Epithelial cell of proximal tubule (primary cell): Measurements from ENCODE around the gene PBX1. TPM values are rescaled to one million over a fixed set of nuclear protein-coding genes. Genes with fewer than 3 reads are reported as not detected.

Experiments used
- DNase-seq: peaks from one replicate; pipeline ENCODE4 v3.0.0-alpha.2; 2011; ENCODE audit warnings: low read depth
- H3K4me3 ChIP-seq: 2 replicates; pipeline ENCODE4 v1.5.1; 2011; ENCODE audit warnings: low read depth, mild to moderate bottlenecking, low read length
- total RNA-seq: library from RNA; depleted of rRNA; stranded (reverse); fragments of >200 nt; gene quantifications from 2 replicates; pipeline ENCODE4 v1.2.3, GENCODE V29; 2015
- TF ChIP-seq, protein P1 (sequence below): conservative IDR thresholded peaks from 2 replicates; pipeline ENCODE4 v1.5.1; 2012; ENCODE audit warnings: low read depth, mild to moderate bottlenecking, low read length

Gene PBX1
- total RNA-seq, 1 donor from 2014 or later, result 3.0 TPM

DNA sequence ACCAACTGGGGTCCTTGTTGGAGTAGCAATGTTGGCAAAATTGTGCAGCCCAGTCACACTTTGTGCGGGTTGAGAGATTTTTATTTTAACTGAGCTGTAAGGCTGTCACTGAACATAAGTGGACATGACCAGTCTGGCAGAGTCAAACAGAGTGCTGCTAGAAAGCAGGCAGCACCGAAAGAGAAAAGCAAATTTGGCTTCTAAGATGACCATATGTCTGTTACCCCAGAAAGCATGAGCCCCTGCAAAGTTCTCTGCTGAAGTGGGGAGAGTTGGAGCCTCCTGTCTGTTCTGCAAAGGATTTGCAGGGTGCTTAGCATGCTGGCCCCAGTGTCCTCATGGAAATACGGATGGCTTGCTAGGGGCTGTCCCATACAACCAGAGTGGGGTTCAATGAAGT, 220.4 kb downstream of the PBX1 start:
- no peak overlapping the region for H3K4me3 ChIP-seq
- TF ChIP-seq, protein P1, sequence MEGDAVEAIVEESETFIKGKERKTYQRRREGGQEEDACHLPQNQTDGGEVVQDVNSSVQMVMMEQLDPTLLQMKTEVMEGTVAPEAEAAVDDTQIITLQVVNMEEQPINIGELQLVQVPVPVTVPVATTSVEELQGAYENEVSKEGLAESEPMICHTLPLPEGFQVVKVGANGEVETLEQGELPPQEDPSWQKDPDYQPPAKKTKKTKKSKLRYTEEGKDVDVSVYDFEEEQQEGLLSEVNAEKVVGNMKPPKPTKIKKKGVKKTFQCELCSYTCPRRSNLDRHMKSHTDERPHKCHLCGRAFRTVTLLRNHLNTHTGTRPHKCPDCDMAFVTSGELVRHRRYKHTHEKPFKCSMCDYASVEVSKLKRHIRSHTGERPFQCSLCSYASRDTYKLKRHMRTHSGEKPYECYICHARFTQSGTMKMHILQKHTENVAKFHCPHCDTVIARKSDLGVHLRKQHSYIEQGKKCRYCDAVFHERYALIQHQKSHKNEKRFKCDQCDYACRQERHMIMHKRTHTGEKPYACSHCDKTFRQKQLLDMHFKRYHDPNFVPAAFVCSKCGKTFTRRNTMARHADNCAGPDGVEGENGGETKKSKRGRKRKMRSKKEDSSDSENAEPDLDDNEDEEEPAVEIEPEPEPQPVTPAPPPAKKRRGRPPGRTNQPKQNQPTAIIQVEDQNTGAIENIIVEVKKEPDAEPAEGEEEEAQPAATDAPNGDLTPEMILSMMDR, result no peak
- DNase-seq, result no peak

DNA sequence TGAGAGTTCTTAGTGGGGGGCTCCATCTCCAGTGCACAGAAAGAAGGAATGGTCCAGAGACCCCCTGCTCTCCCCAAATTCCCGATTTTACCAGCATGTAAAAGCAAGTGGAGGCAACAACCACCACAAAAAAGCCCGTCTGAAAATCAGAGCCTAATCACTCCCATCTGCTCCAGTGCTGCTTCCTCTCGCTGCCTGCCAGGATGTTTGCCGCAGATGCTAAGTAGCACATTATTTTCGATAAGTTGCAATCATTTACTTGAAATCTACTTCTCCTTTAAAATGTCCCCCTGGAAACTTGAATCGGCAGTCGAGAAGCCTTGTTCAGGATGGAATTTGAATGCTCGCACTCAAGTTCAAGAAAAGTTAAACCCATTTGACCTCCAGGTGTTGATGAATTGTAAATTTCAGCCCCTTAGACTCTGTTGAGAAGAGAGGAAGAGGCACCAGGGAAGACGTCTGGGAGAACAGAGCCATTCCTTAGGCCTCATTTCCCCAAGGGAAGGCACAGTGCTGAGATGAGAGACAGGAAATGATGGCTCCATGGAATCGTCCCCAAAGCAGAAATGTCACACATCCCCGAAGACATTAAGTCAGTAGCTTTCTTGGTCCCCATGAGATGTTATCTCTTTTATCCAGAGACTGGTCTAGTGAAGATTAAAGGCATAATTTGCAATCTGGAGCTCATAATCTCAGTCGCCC, 221.3 kb downstream of the PBX1 start:
- TF ChIP-seq, protein P1, result no peak
- no peak for DNase-seq

DNA sequence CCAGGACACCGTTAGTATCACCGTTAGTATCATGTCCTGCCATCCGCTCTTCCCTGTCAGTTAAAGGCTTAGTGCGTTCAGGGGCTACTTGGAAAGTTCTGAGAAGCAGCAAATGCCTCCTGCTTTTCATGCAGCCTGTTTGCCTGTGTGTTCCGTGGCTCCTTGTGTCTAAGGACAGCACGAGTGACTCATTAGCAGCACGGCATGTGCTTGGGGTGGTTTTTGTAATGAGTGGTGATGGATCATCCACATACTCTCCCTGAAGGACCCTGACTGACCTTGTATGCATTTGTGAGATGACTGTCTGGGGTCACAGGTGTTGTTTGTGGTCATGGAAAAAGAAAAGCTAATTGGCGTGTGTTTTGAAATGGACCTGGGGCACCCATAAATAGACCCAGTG, 221.9 kb downstream of the PBX1 start:
- TF ChIP-seq, protein P1, result no peak
- no peak for DNase-seq
- no peak overlapping the region for H3K4me3 ChIP-seq

More for the DNA sequence above, 221.3 kb downstream of the PBX1 start:
- H3K4me3 ChIP-seq, result no peak overlapping the region

DNA sequence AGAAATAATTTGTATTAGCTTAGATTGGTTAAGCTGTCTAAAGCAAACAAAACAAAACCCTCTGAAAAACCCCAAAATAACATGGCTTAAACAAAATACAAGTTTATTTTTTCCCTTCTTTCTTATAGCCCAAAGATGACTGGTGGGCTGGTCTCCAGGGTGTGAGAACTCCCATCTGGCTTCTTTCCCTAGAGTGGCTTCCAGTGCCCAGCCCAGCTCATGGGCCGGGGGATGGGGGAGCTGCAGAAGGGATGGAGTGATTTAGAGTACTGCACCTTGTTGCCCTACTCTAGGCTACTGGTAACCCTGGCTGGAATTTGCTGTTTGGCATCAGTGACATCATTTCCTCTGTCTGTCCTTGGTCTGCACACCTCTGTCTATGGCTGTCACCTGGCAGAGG, 223.0 kb downstream of the PBX1 start:
- TF ChIP-seq, protein P1, result no peak
- DNase-seq, result no peak
- no peak overlapping the region for H3K4me3 ChIP-seq

DNA sequence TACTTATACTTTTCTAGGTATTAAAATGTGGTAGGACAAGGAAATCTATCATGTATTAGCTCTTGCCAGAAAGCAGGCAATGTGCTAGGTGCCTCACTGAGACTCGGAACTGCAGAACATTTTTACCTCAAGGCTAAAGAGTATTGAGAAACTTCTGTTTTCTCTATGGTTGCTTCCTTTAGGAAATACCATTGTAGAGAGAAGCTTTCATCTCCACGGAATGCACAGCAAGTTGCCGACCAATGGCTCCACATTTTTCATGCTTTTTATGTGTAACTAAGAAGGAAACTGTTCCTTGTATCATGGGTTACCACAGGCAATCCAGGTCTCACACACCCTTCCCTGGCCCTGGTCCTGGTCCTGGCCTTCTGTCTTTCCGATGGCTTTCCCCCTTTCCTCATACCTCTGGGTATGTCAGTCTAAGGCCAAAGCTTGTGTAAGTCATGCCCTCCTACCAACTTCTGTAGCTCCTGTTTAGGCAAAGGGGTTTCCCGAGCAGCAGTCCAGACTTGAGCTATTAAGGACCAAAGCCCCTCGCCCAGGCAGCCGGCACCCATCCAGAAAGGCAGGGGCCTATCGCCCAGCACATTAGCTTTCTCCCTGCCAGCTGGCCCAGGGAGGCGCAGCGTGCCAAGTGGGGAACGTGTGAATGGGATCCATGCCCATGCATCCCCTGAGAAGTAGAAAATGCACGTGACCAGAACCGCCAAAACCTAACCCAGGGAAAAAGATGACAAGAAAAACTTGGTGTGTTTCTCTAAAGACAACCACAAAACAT, 225.0 kb downstream of the PBX1 start:
- no peak overlapping the region for H3K4me3 ChIP-seq
- TF ChIP-seq, protein P1, result no peak
- DNase-seq, result no peak

DNA sequence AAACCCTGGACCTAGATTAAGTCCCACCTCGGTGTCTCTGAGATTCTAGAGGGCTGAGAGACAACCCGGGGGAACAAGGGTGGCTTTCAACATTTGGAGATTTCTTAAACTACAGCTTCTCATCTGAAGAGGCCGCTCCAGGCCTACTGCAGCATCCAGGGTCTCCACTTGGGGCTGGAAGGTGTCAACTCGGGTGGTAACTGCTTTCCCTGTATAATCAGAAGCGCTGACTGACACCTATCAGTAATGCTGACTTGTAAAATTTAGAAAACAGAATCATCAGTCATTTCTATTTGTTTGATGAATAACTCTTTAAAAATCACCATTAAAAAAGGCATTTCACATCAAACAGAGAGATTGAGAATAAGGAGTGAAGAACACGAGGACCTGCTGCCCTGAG, 226.0 kb downstream of the PBX1 start:
- DNase-seq, result no peak
- TF ChIP-seq, protein P1, result no peak
- H3K4me3 ChIP-seq, result no peak overlapping the region
